K562 (cell line): ENCODE results near the gene PTGER3. TPM values are rescaled to one million over a fixed set of nuclear protein-coding genes. Genes with fewer than 3 reads are reported as not detected.

Source experiments
- ASH1L ChIP-seq: fragments of 450-650 bp; IDR thresholded peaks from 2 replicates; pipeline ENCODE4 v1.6.1; 2018; ENCODE audit warnings: borderline replicate concordance, mild to moderate bottlenecking, low read depth; ENCODE audit not compliant: partially characterized antibody
- ATF4 ChIP-seq: fragments of 450-650 bp; formaldehyde crosslinking; IDR thresholded peaks from 2 replicates; pipeline ENCODE4 v1.4.0; 2022; ENCODE audit warnings: mild to moderate bottlenecking, moderate library complexity
- ATF7 ChIP-seq: fragments of 450-650 bp; IDR thresholded peaks from 2 replicates; pipeline ENCODE4 v1.7.1; 2014; ENCODE audit warnings: mild to moderate bottlenecking, moderate library complexity
- CEBPB ChIP-seq: fragments of 450-650 bp; IDR thresholded peaks from 2 replicates; pipeline ENCODE4 v1.6.1; 2016; ENCODE audit warnings: missing genetic modification characterization, missing compliant biosample characterization
- CREM ChIP-seq: IDR thresholded peaks from 2 replicates; pipeline ENCODE4 v1.6.1; 2014; ENCODE audit warnings: antibody characterized with exemption, low read depth
- EP300 ChIP-seq: IDR thresholded peaks from 2 replicates; pipeline ENCODE4 v1.6.1; 2012; ENCODE audit warnings: low read length, improper control_type of control experiment
- PKNOX1 ChIP-seq: fragments of 450-650 bp; IDR thresholded peaks from 2 replicates; pipeline ENCODE4 v1.6.1; 2016
- TFE3 ChIP-seq: fragments of 450-650 bp; formaldehyde crosslinking; IDR thresholded peaks from 2 replicates; pipeline ENCODE4 v1.4.0; 2020; ENCODE audit warnings: mild to moderate bottlenecking, mixed read lengths
- polyA plus RNA-seq, 8 experiments: library from polyadenylated mRNA; depleted of rRNA in 4 of 8; stranded (reverse) in 5 of 8; unstranded in 3 of 8; fragments of >200 nt; fragmentation: Nextera tagmentation in 2 of 8; fragmentation: Illumina TruSeq in 1 of 8; extraction: Ambion mirVana in 2 of 8; extraction: Trizol in 1 of 8; gene quantifications; 2 replicates each; pipeline versions ENCODE4 v1.2.1 to v1.2.3, GENCODE V29; 2011 to 2014; ENCODE audit warnings: inconsistent platforms in 1 of 8, missing spikeins in 1 of 8
- total RNA-seq, 7 experiments: library from RNA; depleted of rRNA in 6 of 7; stranded (reverse); fragments of >200 nt in 6 of 7; fragmentation: Illumina TruSeq in 2 of 7; extraction: Trizol in 2 of 7; gene quantifications; 2 replicates each; pipeline versions ENCODE4 v1.2.1 to v1.2.3, GENCODE V29; 2011 to 2021; ENCODE audit warnings: low replicate concordance in 1 of 7
- TF ChIP-seq, protein P1 (sequence below): fragments of 250-450 bp; sonication (Bioruptor Pico); IDR thresholded peaks from 2 replicates; pipeline ENCODE4 v1.4.0; 2020; ENCODE audit warnings: mild to moderate bottlenecking
- TF ChIP-seq, protein P2 (sequence below), 2 experiments: fragments of 450-650 bp in 1 of 2; sonication (generic) in 1 of 2; formaldehyde crosslinking in 1 of 2; IDR thresholded peaks in 1 of 2; conservative IDR thresholded peaks in 1 of 2; 2 replicates each; pipeline versions ENCODE4 v1.6.1 to v1.8.1; 2016 to 2023; ENCODE audit warnings: mild to moderate bottlenecking in 2 of 2, moderate library complexity in 2 of 2, inconsistent platforms in 1 of 2, missing genetic modification reagents in 1 of 2

Gene PTGER3
- total and polyA plus RNA-seq, 9 of the 15 experiments (the other 6 are each of a cell fraction or from before 2014, with no cell fraction given): 3.8 to 28.5 (median 14.2) TPM

- peak; percentile 52; the same call in 1 of the 2 replicates for TF ChIP-seq PKNOX1
- 0 out of 2 replicates have a peak, but pooled peaks have one; percentile 22 for TF ChIP-seq ATF4
- no peak for TF ChIP-seq ATF7
- no peak for TF ChIP-seq ASH1L
- TF ChIP-seq TFE3 (CRISPR knock-in tag): no peak
- TF ChIP-seq EP300: no peak; the same call in 1 of the 2 replicates
- TF ChIP-seq CREM: no peak
- peak; percentile 69; the same call in 1 of the 2 replicates for TF ChIP-seq CEBPB (tag)
- TF ChIP-seq, protein P1, sequence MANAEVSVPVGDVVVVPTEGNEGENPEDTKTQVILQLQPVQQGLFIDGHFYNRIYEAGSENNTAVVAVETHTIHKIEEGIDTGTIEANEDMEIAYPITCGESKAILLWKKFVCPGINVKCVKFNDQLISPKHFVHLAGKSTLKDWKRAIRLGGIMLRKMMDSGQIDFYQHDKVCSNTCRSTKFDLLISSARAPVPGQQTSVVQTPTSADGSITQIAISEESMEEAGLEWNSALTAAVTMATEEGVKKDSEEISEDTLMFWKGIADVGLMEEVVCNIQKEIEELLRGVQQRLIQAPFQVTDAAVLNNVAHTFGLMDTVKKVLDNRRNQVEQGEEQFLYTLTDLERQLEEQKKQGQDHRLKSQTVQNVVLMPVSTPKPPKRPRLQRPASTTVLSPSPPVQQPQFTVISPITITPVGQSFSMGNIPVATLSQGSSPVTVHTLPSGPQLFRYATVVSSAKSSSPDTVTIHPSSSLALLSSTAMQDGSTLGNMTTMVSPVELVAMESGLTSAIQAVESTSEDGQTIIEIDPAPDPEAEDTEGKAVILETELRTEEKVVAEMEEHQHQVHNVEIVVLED (CRISPR knock-in tag): no peak
- TF ChIP-seq, protein P2, sequence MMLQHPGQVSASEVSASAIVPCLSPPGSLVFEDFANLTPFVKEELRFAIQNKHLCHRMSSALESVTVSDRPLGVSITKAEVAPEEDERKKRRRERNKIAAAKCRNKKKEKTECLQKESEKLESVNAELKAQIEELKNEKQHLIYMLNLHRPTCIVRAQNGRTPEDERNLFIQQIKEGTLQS (IDR thresholded peaks at IDR 0.05): peak; percentile 42; the same call in 1 of the 2 replicates
- TF ChIP-seq, protein P2 (CRISPR knock-in tag; conservative IDR thresholded peaks at IDR 0.05): no peak
These were observed 4.6 kb downstream of the PTGER3 start (continued) for GRCh38 chr1:71043065-71043464.
